ENCODE results near the gene ZMYM3.
"Not testable (repeated sequence)": the region's sequence is repeated elsewhere in the genome, so short reads cannot be mapped to it uniquely, and the experiment has no call there.

Gene ZMYM3

GRCh38 chrX:71254092-71254963, at the start of gene ZMYM3:
TSS of gene ZMYM3 (minus strand) at chrX:71254140. CDS start at chrX:71253255, 885 bp downstream.
- FAIRE-seq (peak; percentile 97), DNase-seq (ENCODE audit: insufficient read length, low spot score) (peak; percentile 99)

DNA sequence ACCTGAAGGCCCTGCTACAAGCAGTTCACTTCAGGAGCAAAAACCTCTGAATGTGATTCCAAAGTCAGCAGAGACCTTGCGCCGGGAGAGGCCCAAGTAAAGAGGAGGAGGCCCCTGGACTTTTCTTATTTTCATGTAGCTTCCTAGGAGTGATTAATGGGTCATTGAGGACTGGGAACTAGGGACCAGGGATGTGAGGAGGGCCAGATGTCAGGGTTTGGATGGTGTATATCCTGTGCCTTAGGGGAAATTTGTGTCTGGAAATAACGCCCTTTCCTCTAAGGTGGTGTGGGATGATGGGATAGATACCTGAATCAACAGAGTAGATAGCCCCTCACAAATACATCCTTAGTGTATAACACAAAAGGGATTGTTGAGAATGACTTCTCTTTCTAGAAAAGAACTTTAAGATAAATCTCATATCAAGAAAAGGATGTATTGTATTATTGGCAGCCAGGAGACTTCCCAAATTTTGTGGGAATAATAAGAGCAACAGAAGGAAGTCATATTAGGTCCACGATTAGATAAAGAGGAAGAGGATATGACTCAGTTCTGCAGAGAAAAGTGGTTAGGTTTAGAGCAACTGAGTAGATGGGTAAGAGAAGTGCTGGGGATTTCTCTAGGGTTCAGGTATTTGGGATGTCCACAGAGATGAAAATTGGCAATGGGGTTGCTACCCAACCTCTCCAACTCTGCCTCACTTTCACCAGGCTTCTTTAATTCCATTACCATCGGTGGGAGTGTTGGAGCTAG, 48.7 kb upstream of the ZMYM3 start:
- FAIRE-seq (peak; percentile 42), DNase-seq (ENCODE audit: insufficient read length, low spot score) (no peak)

DNA sequence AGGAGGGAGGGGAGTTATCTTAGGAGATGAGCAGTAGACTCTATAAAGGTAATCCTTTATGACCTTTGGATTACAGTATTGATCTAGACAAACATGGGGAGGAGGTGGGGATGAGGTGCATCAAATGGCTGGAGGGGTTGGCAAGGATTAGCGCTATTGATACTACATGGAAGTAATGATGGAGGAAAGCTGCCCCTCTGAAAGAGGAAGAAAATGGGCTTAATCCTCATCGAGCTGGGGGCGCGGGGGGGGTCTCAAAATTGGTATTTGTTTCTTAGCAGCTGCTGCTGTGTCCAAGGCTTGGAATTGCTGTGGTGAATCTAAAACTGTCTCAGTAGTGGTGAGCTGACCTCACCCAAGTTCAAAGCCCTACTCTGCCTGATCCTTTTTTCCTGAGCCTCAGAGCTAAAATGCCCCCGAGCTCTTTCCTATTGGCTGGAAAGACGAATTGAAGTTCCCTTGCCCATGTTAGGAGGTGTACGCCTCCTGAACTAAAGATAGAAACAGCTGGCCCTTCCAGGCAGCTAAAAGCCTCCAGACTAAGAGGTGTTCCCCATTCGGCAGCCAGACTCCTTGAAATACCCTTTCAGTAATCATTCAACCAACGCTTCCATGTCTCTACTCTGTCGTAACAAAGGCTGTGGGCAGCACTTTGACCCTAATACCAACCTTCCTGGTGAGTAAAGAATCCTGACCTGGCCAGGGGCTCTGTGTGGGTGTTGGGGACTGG, 47.4 kb upstream of the ZMYM3 start, which contains the start of gene ITGB1BP2:
Gene ITGB1BP2 (plus strand): TSS at position 556 of the 730 bp plus-strand sequence. CDS start 57 bp downstream, at position 613.
- DNase-seq (ENCODE audit: insufficient read length, low spot score) = no peak

DNA sequence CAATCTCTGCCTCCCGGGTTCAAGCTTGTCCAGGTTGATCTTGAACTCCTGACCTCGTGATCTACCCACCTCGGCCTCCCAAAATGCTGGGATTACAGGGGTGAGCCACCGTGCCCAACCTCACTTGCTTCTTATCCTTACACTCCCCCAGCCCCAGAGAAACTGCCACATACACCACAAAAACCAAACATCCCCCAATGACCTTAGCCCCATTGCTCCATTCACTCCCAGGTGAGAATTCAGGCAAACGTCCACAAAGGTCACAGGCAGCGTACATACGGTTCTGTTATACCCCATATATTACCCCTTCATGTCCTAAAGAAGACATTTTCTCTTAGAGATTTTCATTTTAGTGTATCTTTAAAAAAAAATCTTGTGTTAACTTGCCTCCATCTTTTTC, 46.6 kb upstream of the ZMYM3 start:
- FAIRE-seq; DNase-seq (ENCODE audit: insufficient read length, low spot score): not testable (repeated sequence)

More for the DNA sequence above, 47.4 kb upstream of the ZMYM3 start, which contains the start of gene ITGB1BP2:
- no peak for FAIRE-seq

- DNase-seq (ENCODE audit: insufficient read length, low spot score); FAIRE-seq: not testable (repeated sequence)
Observed at GRCh38 chrX:71300064-71300463, 46.1 kb upstream of the ZMYM3 start.

GRCh38 chrX:71298119-71298518, 44.2 kb upstream of the ZMYM3 start:
- DNase-seq (ENCODE audit: insufficient read length, low spot score) (no peak), FAIRE-seq (no peak)

GRCh38 chrX:71296806-71297205, 42.9 kb upstream of the ZMYM3 start:
- no peak for FAIRE-seq

DNA sequence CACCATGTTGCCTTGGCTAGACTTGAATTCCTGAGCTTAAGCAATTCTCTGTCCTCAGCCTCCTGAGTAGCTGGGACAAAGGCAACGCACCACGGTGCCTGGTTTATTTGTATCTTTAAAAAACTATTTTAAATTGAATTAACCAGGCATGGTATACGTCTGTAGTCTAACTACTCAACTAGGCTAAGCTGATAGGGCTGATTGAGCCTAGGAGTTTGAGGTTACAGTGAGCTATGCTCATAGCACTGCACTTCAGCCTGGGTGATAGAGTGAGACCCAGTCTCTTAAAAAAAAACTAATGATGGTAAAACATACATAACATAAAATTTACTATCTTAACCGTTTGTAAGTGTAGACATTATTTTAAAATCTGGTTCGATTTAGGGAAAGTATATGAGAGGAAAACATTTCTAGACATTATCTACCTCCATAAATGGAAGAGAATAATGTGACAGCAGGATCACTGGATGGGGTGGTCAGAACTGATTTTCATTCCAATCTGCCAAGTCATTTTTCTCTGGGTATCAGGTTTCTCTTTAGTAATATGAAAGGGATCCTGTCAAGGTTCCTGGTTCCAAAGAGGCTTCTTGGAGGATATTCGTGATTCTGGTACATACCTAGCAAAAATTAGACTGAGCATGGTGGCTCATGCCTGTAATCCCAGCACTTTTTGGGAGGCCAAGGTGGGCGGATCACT, 38.9 kb upstream of the ZMYM3 start:
- peak; percentile 64 for DNase-seq (ENCODE audit: insufficient read length, low spot score)
- no peak for FAIRE-seq

More at GRCh38 chrX:71296806-71297205, 42.9 kb upstream of the ZMYM3 start:
- DNase-seq (ENCODE audit: insufficient read length, low spot score) = no peak

DNA sequence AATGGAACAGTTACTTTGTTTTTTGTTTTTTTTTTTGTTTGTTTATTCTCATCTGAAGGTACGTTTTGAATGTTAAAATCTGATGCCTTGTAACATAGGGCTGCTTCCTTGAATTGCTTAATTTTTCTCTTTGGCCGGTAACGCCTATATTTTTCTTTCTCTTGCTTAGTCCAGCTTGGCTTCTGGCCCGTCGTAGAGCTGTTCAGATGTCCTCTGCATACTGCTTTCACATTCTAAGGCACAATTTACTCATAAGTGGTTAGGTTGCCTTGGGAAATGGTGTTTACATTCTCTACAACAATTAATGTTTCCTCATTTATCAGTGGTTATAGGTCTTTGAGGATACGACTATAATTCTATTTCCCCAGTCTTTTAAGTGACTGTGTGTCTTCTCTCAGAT, 37.4 kb upstream of the ZMYM3 start:
- FAIRE-seq = no peak

DNA sequence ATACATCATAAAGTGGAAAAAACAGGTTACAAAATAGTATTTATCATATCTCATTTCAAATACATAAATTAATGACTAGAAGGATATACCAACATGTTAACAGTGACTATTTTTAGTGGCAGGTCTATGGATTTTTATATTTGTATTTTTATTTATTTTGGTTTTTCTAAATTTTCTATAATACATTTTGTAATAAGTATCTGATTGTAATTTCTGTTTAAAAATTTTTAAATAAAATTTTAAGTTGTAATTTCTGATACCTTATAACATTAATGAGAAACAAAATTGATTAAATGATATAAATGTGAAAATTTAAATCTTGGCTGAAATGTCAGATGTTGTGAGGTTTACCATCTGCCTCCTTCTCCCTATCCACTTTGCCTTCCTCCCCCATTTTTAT, 32.0 kb upstream of the ZMYM3 start:
- FAIRE-seq = no peak

More for the DNA sequence above, 37.4 kb upstream of the ZMYM3 start:
- DNase-seq (ENCODE audit: insufficient read length, low spot score) = no peak

DNA sequence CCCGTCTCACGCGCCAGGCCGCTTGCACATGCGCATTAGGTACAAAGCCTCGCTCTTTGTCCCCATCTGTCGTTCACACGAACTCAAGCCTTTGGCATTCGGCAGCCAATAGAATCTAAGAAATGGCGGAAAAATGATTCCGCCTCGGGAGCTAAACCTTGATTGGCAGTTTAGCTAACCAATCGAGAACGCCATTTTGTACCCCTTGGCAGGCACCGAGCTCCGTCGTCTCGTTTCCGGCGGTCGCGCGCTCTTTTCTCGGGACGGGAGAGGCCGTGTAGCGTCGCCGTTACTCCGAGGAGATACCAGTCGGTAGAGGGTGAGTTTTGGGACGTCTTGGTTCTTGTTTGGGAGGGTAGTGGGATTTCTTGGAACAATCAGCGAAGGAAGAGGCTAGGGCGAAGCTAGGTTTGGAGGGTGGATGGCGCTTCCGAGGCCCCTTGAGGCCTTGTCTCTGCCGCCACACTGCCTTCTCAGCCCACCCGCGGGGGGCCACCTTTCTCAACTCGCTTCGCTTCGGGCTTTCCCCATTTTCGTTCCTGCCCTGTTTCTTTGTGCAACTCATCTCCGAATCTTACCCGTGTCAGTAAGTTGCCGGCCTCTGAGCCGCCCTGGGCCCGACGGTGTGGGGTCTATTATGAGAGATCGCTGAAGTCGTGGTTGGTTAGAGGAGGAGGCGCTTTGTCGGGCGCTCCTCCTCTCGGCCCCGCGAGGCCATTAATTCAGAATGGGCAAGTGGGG, 29.6 kb upstream of the ZMYM3 start, which contains the start of gene NONO:
Gene NONO (plus strand): TSS at position 233 of the 741 bp plus-strand sequence. CDS start 7,003 bp downstream, outside the sequence.
- FAIRE-seq (peak; percentile 91), DNase-seq (ENCODE audit: insufficient read length, low spot score) (peak; percentile 99)

More for the DNA sequence above, 32.0 kb upstream of the ZMYM3 start:
- DNase-seq (ENCODE audit: insufficient read length, low spot score) = no peak

GRCh38 chrX:71282514-71283402, 28.8 kb upstream of the ZMYM3 start:
- DNase-seq (ENCODE audit: insufficient read length, low spot score) (peak; percentile 53), FAIRE-seq (peak; percentile 96)

GRCh38 chrX:71281300-71281699, 27.4 kb upstream of the ZMYM3 start:
- not testable (repeated sequence) for DNase-seq (ENCODE audit: insufficient read length, low spot score); FAIRE-seq

DNA sequence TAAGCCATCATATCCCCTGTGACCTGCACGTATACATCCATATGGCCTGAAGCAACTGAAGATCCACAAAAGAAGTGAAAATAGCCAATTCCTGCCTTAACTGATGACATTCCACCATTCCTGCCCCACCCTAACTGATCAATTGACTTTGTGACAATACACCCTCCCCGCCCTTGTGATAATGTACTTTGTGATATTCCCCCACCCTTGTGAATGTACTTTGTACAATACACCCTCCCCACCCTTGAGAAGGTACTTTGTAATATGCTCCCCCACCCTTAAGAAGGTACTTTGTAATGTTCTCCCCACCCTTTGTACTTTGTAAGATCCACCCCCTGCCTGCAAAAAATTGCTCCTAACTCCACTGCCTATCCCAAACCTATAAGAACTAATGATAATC, 18.4 kb upstream of the ZMYM3 start:
- DNase-seq (ENCODE audit: insufficient read length, low spot score); FAIRE-seq: not testable (repeated sequence)

DNA sequence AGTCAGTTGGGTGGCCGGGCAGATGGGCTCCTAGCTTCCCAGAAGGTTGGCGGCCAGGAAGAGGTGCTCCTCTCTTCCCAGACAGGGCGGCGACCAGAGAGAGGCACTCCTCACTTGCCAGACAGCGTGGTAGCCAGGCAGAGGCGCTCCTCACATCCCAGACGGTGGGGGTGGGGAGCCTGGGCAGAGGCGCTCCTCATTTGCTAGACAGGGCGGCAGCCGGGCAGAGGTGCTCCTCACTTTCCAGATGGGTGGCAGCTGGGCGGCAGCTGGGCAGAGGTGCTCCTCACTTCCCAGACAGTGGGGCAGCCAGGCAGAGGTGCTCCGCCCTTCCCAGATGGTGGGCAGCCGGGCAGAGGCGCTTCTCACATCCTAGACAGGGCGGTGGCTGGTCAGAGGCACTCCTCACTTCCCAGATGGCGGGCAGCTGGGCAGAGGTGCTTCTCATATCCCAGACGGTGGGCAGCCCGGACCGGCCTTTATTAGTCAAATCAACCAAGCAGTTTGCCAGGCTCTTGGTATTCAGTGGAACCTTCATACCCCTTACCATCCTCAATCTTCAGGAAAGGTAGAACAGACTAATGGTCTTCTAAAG, 16.0 kb upstream of the ZMYM3 start:
- FAIRE-seq (no peak), DNase-seq (ENCODE audit: insufficient read length, low spot score) (no peak)

DNA sequence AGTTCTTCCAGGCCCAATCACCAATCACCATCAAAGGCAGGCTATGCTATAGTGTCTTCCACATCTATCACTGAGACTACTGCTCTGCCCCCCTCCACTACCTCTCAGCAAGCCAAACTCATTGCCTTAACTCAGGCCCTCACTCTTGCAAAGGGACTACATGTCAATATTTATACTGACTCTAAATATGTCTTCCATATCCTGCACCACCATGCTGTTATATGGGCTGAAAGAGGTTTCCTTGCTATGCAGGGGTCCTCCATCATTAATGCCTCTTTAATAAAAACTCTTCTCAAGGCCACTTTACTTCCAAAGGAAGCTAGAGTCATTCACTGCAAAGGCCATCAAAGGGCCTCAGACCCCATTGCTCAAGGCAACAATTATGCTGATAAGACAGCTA, 14.7 kb upstream of the ZMYM3 start:
- not testable (repeated sequence) for FAIRE-seq; DNase-seq (ENCODE audit: insufficient read length, low spot score)

- FAIRE-seq = no peak
- no peak for DNase-seq (ENCODE audit: insufficient read length, low spot score)
Observed at GRCh38 chrX:71256856-71257255, 2.9 kb upstream of the ZMYM3 start.

GRCh38 chrX:71256051-71256450, 2.1 kb upstream of the ZMYM3 start:
- DNase-seq (ENCODE audit: insufficient read length, low spot score) = no peak

More at GRCh38 chrX:71256051-71256450, 2.1 kb upstream of the ZMYM3 start:
- FAIRE-seq = no peak

Data from HTR-8/SVneo (cell line).